HG03097 (cell line): ENCODE results near the gene CAMTA1.

Source experiments
- ATAC-seq: cut with Tn5 transposase; IDR thresholded peaks from one replicate; pipeline ENCODE4 v1.9.1; 2021; ENCODE audit not compliant: unreplicated experiment, low FRiP score

The CAMTA1 gene

GRCh38 chr1:7583291-7584096 is 798.2 kb downstream of the CAMTA1 start:
- ATAC-seq = no peak

GRCh38 chr1:7584157-7584556 is 798.9 kb downstream of the CAMTA1 start:
- no peak for ATAC-seq

GRCh38 chr1:7584643-7585042 is 799.4 kb downstream of the CAMTA1 start:
- no peak for ATAC-seq

GRCh38 chr1:7585216-7585907 is 800.1 kb downstream of the CAMTA1 start:
- no peak for ATAC-seq

- ATAC-seq = no peak
Measured at GRCh38 chr1:7586031-7586941, 801.0 kb downstream of the CAMTA1 start.

- ATAC-seq = no peak
Measured at GRCh38 chr1:7587108-7587772, 802.0 kb downstream of the CAMTA1 start.

GRCh38 chr1:7587773-7588456 is 802.7 kb downstream of the CAMTA1 start:
- ATAC-seq = no peak

- ATAC-seq = no peak
Measured at GRCh38 chr1:7588457-7588827, 803.2 kb downstream of the CAMTA1 start.

- ATAC-seq = no peak
Measured at GRCh38 chr1:7589080-7589735, 804.0 kb downstream of the CAMTA1 start.

- no peak for ATAC-seq
Measured at GRCh38 chr1:7589774-7590425, 804.6 kb downstream of the CAMTA1 start.

- no peak for ATAC-seq
Measured at GRCh38 chr1:7590426-7590790, 805.2 kb downstream of the CAMTA1 start.

GRCh38 chr1:7591565-7591964 is 806.3 kb downstream of the CAMTA1 start:
- no peak for ATAC-seq

GRCh38 chr1:7592120-7592798 is 807.0 kb downstream of the CAMTA1 start:
- no peak for ATAC-seq

- no peak for ATAC-seq
Measured at GRCh38 chr1:7594002-7594713, 808.9 kb downstream of the CAMTA1 start.

- no peak for ATAC-seq
Measured at GRCh38 chr1:7594714-7595295, 809.6 kb downstream of the CAMTA1 start.

GRCh38 chr1:7595336-7595735 is 810.1 kb downstream of the CAMTA1 start:
- no peak for ATAC-seq

GRCh38 chr1:7596126-7596965 is 811.1 kb downstream of the CAMTA1 start:
- ATAC-seq = no peak
